ENCODE data around the gene SIRPG.

Gene SIRPG

GRCh38 chr20:1595333-1595732 lies 62.2 kb downstream of the SIRPG start:
- no peak for DNase-seq (ENCODE audit: low read depth)

GRCh38 chr20:1588533-1589460 lies 68.8 kb downstream of the SIRPG start:
- DNase-seq (ENCODE audit: low read depth): no peak

DNA sequence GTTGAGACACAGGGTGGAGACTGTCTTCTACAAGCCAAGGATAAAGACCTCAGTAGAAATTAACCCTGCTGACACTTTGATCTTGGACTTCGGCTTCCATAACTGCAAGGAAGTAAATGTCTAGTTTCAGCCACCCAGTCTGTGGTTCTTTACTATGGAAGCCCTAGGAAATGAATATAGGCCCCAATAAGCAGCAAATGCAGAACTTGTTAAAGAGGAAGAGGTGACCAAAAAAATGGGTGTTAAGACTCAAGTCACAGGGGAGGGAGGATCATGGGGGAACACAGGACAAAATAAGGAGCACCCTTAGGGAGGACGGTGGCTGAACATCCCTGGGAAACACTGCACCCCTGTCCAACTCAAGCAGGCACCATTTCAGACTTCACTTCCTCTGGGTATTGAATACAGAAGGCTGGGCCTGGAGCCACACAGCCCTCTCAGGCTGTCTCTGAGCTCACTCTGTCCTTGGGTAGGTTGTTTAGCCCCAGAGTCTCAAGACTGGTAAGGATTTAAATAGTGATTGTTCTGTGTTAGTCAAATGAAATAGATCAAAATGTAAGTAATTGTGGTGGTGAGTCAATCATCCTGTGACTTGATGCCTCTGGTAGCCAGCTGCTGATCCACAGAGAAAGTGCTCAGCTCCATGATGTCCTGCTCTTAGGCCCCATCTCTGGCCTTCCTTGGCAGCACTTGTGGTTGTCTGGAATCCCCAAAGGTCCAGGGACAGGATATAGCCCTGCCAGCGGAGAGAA lies 69.6 kb downstream of the SIRPG start:
- DNase-seq (ENCODE audit: low read depth): no peak

- no peak for DNase-seq (ENCODE audit: low read depth)
Measured at GRCh38 chr20:1579488-1579887, 78.1 kb downstream of the SIRPG start.

All from iris pigment epithelial cell (primary cell).